ENCODE data around the gene KRT71. TPM values are rescaled to one million over a fixed set of nuclear protein-coding genes. Genes with fewer than 3 reads are reported as not detected.

KRT71 gene
- total and polyA plus RNA-seq, 3 donors from 2014 or later, result 0.12 TPM; not detected in 2

DNA sequence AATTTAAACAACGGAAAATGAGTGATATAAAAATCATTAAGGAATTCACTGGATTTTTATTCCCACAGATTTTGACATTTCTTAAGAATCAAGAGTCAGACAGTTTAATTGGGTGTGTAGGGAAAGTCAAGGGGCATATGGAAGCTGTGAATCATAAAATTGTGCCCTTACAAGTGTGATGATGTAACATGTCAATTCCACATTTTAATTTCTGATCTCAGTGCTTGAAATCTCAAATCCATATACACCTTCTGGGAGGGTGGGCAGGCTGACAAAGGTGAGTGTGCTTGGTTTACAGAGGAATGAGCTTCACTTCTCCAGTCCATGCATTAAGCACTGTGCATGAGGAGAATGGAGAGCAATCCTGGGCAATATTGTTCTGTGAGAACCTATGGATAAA, 58.8 kb downstream of the KRT71 start:
- peaks cover 25% of the 10 kb centered on the region for H3K4me1 ChIP-seq
- H3K27ac ChIP-seq, result peak overlapping the region in 1 of 2 donors; percentile 39
- intact Hi-C loops (cut with DNase I; ENCODE audit: low total_unique reads), result no loop called here
- H3K4me3 ChIP-seq, result no peak overlapping the region
- no peaks in the 10 kb centered on the region for H3K36me3 ChIP-seq (ENCODE audit: low read depth, missing control alignments)
- DNase-seq, result no peak
- no peaks in the 10 kb centered on the region for H3K27me3 ChIP-seq
- 87 to 93% methylated on average over 1 of the region's 1 CpG for WGBS, 2 donors
- H3K9me3 ChIP-seq, result no peaks in the 10 kb centered on the region
- TF ChIP-seq POLR2A (IDR thresholded peaks at IDR 0.05), result no peak
- TF ChIP-seq, protein P1, sequence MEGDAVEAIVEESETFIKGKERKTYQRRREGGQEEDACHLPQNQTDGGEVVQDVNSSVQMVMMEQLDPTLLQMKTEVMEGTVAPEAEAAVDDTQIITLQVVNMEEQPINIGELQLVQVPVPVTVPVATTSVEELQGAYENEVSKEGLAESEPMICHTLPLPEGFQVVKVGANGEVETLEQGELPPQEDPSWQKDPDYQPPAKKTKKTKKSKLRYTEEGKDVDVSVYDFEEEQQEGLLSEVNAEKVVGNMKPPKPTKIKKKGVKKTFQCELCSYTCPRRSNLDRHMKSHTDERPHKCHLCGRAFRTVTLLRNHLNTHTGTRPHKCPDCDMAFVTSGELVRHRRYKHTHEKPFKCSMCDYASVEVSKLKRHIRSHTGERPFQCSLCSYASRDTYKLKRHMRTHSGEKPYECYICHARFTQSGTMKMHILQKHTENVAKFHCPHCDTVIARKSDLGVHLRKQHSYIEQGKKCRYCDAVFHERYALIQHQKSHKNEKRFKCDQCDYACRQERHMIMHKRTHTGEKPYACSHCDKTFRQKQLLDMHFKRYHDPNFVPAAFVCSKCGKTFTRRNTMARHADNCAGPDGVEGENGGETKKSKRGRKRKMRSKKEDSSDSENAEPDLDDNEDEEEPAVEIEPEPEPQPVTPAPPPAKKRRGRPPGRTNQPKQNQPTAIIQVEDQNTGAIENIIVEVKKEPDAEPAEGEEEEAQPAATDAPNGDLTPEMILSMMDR (IDR thresholded peaks at IDR 0.05), result no peak

Other genes with a start within 250 kb of the KRT71 start
- gene KRT83, start 231.7 kb downstream of the KRT71 start, total RNA-seq, result 1 to 10 TPM in 1 of 2 donors, under 1 TPM in 1; 0.39 to 1.2 TPM
- gene KRT83, start 231.7 kb downstream of the KRT71 start, polyA plus RNA-seq (ENCODE audit: insufficient read depth, low read depth, low replicate concordance), result 0.44 TPM
- gene KRT85, start 185.7 kb downstream of the KRT71 start, total RNA-seq, result under 1 TPM; 0.71 to 0.74 TPM
- gene KRT85, start 185.7 kb downstream of the KRT71 start, polyA plus RNA-seq (ENCODE audit: insufficient read depth, low read depth, low replicate concordance), result 1.5 TPM
- gene KRT84, start 167.5 kb downstream of the KRT71 start, total RNA-seq, result under 1 TPM in 1 of 2 donors, not detected in 1; 0.43 TPM
- gene KRT84, start 167.5 kb downstream of the KRT71 start, polyA plus RNA-seq (ENCODE audit: insufficient read depth, low read depth, low replicate concordance), result not detected
- gene KRT82, start 146.8 kb downstream of the KRT71 start, total RNA-seq, result not detected
- not detected for gene KRT82, start 146.8 kb downstream of the KRT71 start, polyA plus RNA-seq (ENCODE audit: insufficient read depth, low read depth, low replicate concordance)
- under 1 TPM in 1 of 2 donors, not detected in 1; 0.19 TPM for gene KRT75, start 118.8 kb downstream of the KRT71 start, total RNA-seq
- not detected for gene KRT75, start 118.8 kb downstream of the KRT71 start, polyA plus RNA-seq (ENCODE audit: insufficient read depth, low read depth, low replicate concordance)
- gene KRT6B, start 101.0 kb downstream of the KRT71 start, total RNA-seq, result under 1 TPM in 1 of 2 donors, not detected in 1; 0.19 TPM
- gene KRT6B, start 101.0 kb downstream of the KRT71 start, polyA plus RNA-seq (ENCODE audit: insufficient read depth, low read depth, low replicate concordance), result not detected
- under 1 TPM in 1 of 2 donors, not detected in 1; 0.16 TPM for gene KRT6C, start 79.3 kb downstream of the KRT71 start, total RNA-seq
- gene KRT6C, start 79.3 kb downstream of the KRT71 start, polyA plus RNA-seq (ENCODE audit: insufficient read depth, low read depth, low replicate concordance), result not detected
- gene KRT6A, start 59.9 kb downstream of the KRT71 start, total RNA-seq, result under 1 TPM; 0.19 to 0.63 TPM
- gene KRT6A, start 59.9 kb downstream of the KRT71 start, polyA plus RNA-seq (ENCODE audit: insufficient read depth, low read depth, low replicate concordance), result 1.5 TPM
- gene KRT5, start 32.8 kb downstream of the KRT71 start, total RNA-seq, result 1 to 10 TPM in 1 of 2 donors, under 1 TPM in 1; 0.39 to 1.1 TPM
- 2.6 TPM for gene KRT5, start 32.8 kb downstream of the KRT71 start, polyA plus RNA-seq (ENCODE audit: insufficient read depth, low read depth, low replicate concordance)
- 1 to 10 TPM in 1 of 2 donors, under 1 TPM in 1; 0.87 to 3.9 TPM for gene KRT74, start 20.7 kb upstream of the KRT71 start, total RNA-seq
- 2.2 TPM for gene KRT74, start 20.7 kb upstream of the KRT71 start, polyA plus RNA-seq (ENCODE audit: insufficient read depth, low read depth, low replicate concordance)
- 10 to 100 TPM; 11.7 to 16.5 TPM for gene KRT72, start 48.3 kb upstream of the KRT71 start, total RNA-seq
- 85.0 TPM for gene KRT72, start 48.3 kb upstream of the KRT71 start, polyA plus RNA-seq (ENCODE audit: insufficient read depth, low read depth, low replicate concordance)
- under 1 TPM in 1 of 2 donors, not detected in 1; 0.16 TPM for gene KRT73, start 65.4 kb upstream of the KRT71 start, total RNA-seq
- not detected for gene KRT73, start 65.4 kb upstream of the KRT71 start, polyA plus RNA-seq (ENCODE audit: insufficient read depth, low read depth, low replicate concordance)
- not detected for gene KRT2, start 99.1 kb upstream of the KRT71 start, total RNA-seq
- gene KRT2, start 99.1 kb upstream of the KRT71 start, polyA plus RNA-seq (ENCODE audit: insufficient read depth, low read depth, low replicate concordance), result not detected
- gene KRT1, start 127.3 kb upstream of the KRT71 start, total RNA-seq, result not detected
- 0.20 TPM for gene KRT1, start 127.3 kb upstream of the KRT71 start, polyA plus RNA-seq (ENCODE audit: insufficient read depth, low read depth, low replicate concordance)
- gene KRT77, start 150.4 kb upstream of the KRT71 start, total RNA-seq, result under 1 TPM in 1 of 2 donors, not detected in 1; 0.74 TPM
- gene KRT77, start 150.4 kb upstream of the KRT71 start, polyA plus RNA-seq (ENCODE audit: insufficient read depth, low read depth, low replicate concordance), result 0.33 TPM
- gene KRT76, start 224.2 kb upstream of the KRT71 start, total RNA-seq, result not detected
- not detected for gene KRT76, start 224.2 kb upstream of the KRT71 start, polyA plus RNA-seq (ENCODE audit: insufficient read depth, low read depth, low replicate concordance)
- not detected for gene KRT3, start 243.0 kb upstream of the KRT71 start, total RNA-seq
- gene KRT3, start 243.0 kb upstream of the KRT71 start, polyA plus RNA-seq (ENCODE audit: insufficient read depth, low read depth, low replicate concordance), result not detected